Esophagus squamous epithelium (tissue), 4 donors: ENCODE measurements around the gene POLR1G.

Experiments used
- POLR2A ChIP-seq, 4 donors: fragments of 450-650 bp; IDR thresholded peaks; one replicate each; pipeline ENCODE4 v1.6.1; 2017; ENCODE audit warnings: antibody characterized with exemption in 4 of 4, mild to moderate bottlenecking in 4 of 4, moderate library complexity in 3 of 4
- TF ChIP-seq, protein P1 (sequence below), 6 experiments: fragments of 450-650 bp in 4 of 6; fragments of 200-600 bp in 2 of 6; sonication (generic) in 2 of 6; IDR thresholded peaks; one replicate each; pipeline ENCODE4 v1.5.1; 2016 to 2019; ENCODE audit warnings: antibody characterized with exemption in 6 of 6, mild to moderate bottlenecking in 4 of 6, moderate library complexity in 4 of 6

DNA sequence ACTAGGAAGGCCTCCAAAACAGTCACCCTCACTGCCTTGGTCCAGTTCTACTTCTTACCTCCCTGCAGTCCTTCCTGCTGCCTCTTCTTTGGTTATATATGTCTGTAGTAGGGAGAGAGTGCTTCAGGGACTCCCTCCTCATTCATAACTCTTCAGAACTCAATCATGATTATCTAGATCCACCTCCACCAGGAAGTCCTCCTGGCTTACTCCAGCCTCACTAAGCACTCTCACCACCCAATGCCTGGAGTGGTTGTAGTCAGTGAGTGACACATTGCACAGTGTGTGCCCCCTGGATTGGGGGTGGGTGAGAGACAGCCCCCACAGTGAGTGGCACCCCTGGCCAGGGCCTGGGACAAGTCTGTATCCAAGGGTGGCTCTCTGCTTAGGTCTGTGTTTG lies 51.3 kb downstream of the POLR1G start:
- TF ChIP-seq, protein P1, sequence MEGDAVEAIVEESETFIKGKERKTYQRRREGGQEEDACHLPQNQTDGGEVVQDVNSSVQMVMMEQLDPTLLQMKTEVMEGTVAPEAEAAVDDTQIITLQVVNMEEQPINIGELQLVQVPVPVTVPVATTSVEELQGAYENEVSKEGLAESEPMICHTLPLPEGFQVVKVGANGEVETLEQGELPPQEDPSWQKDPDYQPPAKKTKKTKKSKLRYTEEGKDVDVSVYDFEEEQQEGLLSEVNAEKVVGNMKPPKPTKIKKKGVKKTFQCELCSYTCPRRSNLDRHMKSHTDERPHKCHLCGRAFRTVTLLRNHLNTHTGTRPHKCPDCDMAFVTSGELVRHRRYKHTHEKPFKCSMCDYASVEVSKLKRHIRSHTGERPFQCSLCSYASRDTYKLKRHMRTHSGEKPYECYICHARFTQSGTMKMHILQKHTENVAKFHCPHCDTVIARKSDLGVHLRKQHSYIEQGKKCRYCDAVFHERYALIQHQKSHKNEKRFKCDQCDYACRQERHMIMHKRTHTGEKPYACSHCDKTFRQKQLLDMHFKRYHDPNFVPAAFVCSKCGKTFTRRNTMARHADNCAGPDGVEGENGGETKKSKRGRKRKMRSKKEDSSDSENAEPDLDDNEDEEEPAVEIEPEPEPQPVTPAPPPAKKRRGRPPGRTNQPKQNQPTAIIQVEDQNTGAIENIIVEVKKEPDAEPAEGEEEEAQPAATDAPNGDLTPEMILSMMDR (IDR thresholded peaks at IDR 0.05), result no peak
- TF ChIP-seq POLR2A (IDR thresholded peaks at IDR 0.05), result no peak
